Activated CD8-positive, alpha-beta memory T cell treated with anti-CD3 and anti-CD28 coated beads for 48 hours (primary cell): ENCODE measurements around the gene UBE3A.

Experiments used
- DNase-seq, 3 experiments: peaks; one replicate each; pipeline ENCODE4 v3.0.0-alpha.2; 2020; ENCODE audit warnings: low read depth in 2 of 3, low spot score in 2 of 3

Gene UBE3A

DNA sequence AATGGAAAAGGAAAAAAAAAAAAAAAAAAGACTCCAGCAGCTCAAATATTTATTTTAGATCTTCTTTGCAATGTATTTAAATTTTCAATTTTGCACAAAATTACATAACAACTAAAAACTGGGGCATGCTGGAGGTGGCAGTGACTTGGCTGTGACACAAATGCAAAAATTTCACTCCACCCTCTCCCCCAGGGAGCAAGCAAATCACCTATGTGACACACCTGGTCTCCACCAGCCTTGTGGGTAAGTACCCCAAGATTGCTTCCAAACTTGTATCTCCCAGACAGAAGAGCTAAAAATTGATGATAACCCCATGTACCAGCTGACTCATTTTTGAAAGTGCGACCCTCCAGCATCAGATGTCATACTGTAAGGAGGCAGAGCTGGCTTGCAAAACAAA is 32.0 kb downstream of the UBE3A start:
- no peak for DNase-seq

DNA sequence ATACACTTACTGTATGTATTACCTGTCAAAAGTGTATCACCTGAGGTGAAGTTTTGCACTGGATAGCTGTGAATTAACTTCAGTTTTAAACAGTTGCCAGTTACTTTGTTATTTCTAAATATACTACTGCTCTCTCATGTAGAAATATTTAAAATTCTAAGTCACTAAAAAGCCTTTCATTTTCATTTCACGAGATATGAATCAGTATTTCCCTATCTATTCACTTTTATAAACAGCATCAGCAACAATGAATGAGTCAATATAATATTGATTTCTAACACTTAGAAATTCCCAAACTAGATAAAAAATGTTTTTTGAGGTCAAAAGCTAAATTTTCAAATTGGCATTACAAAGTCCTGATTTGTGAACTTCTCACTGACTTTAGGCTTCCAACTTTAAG is 32.6 kb downstream of the UBE3A start:
- no peak for DNase-seq

DNA sequence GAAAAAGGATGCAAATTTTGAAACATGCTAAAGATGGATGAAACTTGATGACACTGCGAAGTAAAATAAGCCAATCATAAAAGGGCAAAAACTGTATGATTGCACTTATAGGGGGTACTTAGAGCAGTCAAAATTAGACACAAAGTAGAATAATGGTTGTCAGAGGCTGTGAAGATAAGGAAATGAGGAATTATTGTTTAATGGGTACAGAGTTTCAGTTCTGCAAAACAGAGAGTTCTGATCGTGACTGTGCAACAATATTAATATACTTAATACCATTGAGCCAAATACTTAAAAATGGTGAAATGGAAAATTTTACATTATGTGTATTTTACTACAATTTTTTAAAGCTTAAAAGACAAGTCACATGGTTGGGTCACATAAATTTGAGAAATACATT is 35.1 kb downstream of the UBE3A start:
- DNase-seq = no peak

DNA sequence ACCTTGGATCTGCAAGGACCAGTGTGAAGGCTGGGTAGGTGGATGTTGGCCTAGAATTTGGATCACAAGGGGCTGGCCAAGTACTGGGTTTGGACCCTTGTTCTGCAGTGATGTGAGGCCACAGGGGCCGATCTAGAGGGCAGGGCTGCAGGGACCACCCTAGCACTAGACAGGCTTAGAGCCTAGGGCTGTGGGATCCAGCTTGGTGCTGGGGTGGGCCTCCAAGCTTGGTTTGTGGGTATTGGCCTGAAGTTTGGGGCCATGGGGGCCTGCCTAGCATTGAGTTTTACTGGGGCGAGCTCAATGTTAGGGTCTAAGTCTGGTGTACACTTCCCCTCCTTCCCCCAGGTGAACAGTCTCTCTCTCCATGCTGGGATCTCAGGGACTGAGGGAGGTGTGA is 36.5 kb downstream of the UBE3A start:
- DNase-seq = no peak

DNA sequence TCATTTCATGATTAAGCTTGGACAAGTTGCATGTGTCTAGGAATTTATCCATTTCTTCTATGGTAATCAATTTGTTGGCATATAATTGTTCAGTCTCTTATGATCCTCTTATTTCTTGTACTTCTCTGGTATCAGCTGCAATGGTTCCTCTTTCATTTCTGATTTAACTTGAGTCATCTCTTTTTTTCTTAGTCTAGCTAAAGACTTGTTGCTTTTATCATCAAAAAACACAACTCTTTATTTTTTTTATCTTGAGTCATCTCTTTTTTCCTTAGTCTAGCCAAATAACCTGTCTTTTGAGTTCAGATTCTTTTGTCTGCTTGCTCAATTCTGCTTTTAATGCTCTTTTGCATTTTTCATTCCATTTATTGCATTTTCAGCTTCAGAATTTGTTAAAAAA is 37.3 kb downstream of the UBE3A start:
- no peak for DNase-seq

DNA sequence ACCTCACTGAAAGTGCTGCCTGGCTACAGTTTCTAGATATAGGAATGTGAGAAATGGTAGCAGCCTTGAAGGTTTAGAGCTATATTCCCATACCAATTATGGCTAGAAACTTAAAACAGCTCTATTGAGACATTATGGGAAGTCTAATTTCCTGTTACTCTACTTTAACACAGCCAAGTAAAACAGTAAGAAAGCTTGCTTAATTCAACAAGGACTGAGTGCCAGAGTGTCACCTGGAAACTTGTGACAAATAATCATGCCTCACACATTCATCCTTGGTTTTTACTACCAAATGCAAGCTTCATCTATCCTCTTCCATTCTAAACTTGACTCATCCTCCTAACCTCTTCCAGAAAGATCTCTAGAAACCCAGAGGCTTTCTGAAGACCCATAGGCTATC is 41.7 kb downstream of the UBE3A start:
- DNase-seq = no peak

DNA sequence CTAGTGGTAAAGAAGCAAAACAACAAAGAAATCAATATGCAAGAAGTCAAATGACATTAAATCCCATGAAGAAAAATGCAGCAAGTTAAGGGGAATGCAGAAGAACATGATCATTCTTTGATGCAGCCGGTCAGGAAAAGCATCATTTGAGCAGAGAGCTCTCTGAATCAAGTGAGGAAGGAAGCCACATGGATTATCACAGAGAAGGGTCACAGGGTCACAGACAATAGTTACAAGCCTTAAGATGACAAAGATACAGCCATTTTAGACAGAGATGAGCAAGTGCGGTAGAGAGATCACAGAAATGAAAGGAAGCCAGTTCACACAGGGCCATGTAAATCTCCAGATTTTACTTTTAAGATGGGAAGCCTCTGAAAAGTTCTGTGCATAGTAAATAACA is 43.9 kb downstream of the UBE3A start:
- no peak for DNase-seq

DNA sequence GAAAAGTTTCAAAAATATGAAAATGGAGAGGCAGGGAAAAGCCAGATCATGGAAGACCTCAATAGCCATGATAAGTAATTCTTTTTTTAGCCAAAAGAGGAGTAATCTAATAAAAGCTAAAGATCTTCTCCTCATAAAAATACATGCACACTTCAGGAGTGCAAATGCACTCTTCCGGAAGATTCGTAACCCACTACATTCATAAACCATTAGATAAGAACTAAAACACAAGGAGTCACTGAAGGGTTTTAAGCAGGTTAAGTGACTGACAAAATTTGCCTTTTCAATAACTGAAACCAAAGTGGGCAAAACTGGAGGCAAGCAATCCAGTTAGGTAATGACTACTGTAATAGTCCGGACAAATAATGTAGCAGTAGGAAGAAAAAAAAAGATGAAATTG is 46.0 kb downstream of the UBE3A start:
- no peak for DNase-seq

DNA sequence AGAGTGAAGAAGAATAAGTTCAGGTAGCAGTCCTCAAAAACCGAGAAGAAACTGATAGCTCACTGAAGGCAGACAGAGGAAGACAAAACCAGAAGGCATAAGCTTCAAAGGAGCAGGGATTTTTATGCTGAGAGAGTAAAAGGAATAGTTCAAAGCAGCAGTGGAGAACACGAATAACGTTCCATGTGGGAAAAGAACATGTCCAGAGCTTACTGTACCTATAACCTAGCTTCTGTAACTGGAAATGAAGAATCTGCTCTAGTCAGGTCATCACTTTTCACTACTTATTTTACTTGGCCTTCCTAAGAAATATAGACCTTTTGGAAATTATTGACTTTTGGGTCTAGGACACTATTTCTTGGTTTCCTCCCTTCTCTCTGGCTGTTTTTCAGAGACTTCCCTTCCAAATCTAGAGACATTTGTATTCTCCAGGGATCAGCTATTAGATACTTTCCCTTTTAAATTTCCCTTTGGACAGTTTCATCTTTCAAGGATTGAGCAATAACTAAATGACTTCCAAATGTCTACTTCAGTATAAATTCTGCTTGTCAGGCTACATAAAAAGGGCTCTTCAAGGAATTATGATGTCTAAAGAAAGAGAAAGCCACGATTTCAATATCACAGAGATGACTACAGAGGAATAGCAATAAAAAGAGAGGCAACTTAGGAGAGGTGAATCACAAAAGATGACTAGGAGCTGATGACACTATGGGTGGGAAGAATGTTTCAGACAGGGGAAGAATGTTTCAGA is 46.7 kb downstream of the UBE3A start:
- DNase-seq = no peak

DNA sequence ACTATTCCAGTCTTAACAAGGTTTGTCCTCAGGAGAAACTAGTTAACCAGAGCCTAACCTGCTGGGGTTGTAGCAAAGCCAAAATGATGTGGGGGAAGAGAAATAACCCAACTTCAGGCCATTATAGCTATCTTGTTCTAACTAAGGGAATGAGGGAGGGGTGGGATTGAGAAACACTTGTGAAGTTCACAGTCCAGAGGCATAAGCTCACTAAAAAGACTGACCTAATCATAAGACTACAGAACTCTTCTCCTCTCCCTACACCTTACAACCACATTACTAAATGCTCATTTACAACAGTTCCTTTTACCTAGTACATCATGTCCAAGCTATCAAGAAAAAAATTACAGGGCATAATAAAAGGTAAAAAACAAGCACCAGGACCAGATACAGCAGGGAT is 52.8 kb downstream of the UBE3A start:
- DNase-seq = no peak

DNA sequence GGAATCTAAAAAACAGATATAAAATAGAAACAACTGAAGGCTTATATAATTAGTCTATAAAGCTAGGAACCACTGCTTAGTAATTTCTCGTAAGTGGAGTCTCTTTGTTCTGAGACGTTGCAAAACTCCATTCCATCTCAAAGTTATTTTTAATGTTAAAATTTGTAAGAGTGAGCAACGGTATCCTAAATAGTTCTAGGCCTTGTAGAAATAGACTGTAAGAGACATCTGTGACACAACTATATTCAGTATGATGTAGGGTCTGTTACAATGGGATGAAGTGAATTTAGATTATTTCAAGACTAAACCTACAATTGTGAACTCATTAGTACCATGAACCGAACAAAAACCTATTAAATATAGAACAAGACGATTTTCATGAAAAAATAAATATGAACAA is 57.2 kb downstream of the UBE3A start:
- no peak for DNase-seq

DNA sequence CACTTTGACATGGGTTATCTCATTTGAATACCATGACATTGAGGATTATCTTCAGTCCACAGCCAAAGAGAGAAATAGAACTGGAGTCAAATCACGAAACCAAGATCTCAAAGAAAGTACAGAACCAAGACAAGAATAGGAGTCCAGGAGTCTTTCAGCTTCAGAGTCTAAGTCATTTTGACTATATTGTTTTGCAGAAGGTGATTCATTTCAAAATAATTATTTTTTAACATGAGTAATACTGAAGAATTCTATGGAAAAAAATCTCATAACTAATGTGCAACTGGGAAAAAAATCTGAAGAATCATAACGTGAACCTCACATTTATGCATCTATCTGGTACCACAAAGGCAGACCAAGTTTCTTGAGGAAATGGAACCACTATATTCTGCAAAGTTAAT is 60.3 kb downstream of the UBE3A start:
- no peak for DNase-seq

DNA sequence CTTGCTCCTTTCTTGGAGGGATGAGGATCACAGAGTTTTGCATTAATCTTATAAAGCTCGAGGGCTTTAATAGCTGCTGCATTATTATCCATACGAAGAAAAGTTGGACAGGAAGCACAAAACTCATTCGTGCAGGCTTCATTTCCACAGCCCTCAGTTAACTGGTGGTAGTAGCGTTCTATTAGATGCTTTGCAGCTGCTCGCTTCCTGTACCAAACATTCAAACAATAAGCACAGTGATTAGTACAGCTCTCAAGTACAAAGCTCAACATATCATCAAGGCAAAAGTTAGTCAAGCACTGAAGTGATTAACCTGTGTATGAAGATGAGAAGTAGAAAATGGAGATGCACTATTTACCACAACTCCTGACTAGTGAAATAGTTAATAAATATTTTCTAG is 63.3 kb downstream of the UBE3A start:
- no peak for DNase-seq

DNA sequence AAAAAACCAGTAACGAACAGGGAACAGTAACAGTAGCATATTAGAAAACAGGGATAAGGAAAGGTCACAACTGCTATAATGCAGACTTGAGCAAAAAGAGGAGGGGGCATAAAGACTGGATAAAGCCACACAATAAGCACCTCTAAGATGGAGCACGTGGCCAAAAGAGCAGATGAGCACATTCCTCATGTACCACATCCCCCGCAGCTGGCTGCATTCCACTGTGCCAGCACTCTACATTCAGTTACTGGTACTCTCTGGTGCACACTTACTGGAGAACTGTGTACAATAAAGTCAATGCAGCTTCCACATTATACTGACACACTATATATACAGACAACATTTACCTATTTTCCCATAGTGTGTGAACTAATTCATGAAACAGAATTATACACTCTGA is 64.7 kb downstream of the UBE3A start:
- no peak for DNase-seq

DNA sequence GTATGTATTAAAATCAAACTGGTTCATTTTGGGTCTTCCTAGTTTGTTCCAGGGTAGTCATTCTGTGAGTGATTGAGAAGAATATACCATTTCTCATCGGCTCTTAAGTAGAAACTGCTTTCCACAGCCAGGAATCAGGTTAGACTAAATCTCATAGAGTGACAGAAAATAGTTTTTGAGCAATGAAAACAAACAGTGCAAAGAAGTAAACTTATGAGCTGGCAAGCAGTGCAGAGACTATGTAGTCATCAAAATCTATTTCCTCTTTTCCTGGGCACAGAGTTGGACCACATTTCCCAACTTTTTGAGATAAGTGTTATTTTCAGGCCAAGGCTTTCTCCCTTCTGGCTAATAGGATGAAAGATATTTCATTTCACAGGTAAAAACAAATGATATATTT is 66.5 kb downstream of the UBE3A start:
- DNase-seq = no peak

DNA sequence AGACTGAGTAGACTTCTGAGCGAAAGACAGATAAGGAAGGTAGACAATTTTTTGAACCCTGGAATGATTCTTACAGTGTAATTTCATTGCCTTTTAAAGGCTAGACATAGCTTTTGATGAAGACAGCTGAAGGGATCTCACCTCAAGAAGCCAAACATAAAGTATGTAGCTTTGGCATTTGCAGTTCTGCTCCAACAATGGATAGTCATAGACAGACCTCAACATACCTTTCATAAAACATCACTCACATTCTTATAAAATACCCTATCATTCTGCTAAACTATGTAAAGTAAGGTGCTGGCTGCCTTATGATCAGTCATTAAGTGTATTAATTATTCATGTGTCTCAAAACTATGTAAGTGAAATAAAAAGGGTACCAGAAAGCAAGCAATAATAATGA is 70.0 kb downstream of the UBE3A start:
- no peak for DNase-seq

DNA sequence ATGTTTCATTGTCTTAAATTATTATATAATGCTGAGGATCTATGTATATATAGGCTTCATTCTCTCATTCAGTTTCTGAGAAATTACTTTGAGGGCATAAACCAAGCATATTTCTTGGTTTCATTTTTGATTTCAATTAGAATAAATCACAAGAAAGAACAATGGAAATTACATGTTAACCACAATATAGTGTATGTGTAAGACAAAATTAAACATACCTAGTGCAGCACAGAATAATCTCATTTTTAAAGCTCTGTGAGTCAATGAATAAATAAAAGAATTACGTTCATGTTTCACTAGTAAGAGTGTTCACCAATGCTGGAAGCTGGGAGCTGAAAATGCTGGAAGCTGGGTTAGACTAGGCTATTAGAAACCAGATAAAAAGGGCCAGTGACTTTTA is 72.8 kb downstream of the UBE3A start:
- no peak for DNase-seq

DNA sequence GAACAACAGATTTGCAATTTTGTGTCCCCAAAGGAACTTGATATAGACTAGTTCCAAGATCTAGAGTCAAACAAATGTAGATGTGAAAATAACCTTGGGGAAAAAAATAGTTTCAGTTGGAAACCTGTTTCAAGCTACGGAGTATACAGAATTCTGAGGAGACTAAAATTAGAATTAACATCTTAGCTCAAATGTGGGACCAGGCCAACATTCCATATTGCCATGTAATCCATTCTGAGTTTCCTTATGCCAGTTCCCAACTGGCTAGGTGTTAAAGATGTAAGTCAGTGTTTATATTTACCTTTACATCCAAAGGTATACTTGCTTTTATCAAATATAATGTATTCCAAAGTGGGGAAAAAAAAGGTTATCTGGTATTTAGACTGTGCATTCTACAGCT is 76.3 kb downstream of the UBE3A start:
- no peak for DNase-seq

DNA sequence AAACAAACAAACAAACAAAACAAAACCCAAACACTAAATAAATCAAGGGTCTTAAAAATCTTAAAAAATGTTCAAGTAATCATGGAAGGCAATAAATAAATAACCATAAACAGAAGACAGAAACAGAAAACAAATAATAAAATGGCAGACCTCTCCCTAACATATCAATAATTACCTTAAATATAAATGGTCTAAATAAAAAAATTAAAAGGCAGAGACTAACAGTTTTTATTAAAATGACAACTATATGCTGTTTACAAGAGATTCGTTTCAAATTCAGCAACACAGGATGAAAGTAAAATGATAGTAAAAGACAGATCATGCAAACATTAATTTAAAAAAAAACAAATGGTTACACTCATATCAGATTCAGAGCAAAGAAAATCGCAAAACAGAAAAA is 91.1 kb downstream of the UBE3A start:
- no peak for DNase-seq

DNA sequence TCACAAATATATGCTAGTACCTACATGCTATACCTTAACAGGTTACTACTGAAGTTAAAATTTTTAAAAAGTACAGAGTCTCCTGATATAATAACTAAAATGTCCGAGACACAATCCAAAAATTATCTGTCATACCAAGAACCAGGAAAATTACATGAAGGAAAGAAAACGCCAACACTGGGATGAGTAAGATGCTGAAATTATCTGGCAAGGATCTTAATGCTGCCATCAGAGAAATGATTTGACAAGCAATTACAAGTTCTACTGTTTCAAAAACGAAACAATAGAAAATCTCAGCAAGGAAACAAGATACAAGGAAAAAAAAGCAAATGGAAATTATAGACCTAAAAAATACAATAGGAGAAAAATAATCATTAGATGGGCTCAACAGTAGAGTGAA is 92.5 kb downstream of the UBE3A start:
- no peak for DNase-seq

DNA sequence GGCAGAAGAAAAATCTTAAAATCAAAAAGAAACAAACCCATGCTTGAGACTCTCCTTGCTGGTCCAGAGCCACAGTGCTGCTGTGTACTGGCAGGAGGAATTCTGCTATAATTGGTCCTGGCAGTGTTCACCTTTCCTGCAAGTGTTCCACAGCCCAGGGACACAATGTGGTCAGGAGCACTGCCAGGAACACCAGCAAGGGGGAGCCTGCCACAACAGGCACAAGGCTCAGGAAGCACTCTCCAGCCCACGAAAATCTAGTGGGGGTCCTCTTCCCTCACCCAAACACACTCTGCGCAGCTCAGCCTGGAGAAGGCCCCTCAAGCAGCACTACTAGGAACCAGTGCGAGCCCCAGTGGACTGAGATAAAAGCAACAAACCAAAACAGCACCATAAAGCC is 92.9 kb downstream of the UBE3A start:
- DNase-seq = no peak

DNA sequence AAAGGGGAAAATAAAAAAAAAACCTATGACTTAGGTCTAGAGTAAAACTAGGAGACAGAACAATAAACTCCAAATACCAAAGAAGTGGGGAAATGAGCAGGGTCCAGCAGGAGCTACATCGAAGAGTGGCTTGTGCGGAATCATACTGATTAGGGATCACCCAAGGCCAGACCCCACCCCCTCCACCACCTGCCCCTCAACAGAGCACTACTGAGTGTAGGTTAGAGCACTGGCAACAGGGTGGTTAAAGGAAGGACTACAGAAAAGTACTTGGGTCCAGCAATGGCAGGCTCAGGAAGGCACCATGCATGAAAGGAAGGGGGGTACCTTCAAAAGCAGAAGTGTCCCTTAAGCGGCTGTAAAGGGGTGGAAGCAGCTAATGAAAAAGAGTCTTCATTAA is 96.2 kb downstream of the UBE3A start:
- no peak for DNase-seq

DNA sequence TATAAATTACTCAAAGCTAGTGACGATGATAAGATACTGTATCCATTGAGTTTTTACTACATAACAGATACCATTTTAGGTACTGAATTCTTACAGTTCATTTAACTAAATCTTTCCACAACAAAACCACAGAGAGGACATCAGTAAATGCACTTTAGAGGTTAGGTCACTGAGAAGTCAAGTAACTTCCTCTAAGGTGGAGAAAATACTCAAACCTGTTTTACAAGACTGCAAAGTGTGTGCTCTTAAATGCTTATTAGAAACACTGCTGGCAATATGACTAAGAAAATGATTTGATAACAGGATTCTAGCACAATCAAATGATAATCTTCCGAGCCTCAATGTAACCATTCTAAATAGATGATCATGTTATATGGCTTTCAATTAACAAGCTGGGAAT is 99.4 kb downstream of the UBE3A start:
- DNase-seq = no peak

DNA sequence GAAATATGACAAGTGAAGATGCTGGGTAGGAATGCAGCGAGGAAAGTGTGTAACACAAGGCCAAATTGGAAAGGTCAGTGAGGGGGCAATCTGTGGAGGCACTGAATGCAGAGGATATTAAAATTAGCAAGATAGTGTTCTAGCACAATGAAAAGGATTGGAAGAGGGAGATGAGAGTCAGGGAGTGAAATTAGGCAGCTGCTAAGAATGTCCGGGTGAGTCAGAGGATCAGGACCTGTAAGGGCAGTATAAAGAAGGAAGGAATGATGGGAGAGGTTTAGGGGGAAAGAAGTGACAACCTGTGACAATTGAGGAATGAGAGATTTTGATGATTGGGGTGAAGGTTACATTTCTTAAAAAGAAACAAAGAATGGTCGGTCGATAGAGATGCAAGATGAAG is 103.5 kb downstream of the UBE3A start:
- no peak for DNase-seq
